Testis (tissue), 3 donors: ENCODE measurements around the gene POLD4. TPM values are rescaled to one million over a fixed set of nuclear protein-coding genes. Genes with fewer than 3 reads are reported as not detected.
A peak's percentile ranks its signal among the peaks of the same experiment; 100 is the strongest.

Experiments used
- DNase-seq: peaks from one replicate; pipeline ENCODE4 v3.0.0-alpha.2; 2019
- H3K27ac ChIP-seq, 2 donors: fragments of 200-600 bp; sonication (generic); one replicate each; pipeline ENCODE4 v1.5.1; 2019
- H3K27me3 ChIP-seq: fragments of 200-600 bp; sonication (generic); one replicate; pipeline ENCODE4 v1.5.1; 2019
- H3K36me3 ChIP-seq: fragments of 200-600 bp; sonication (generic); one replicate; pipeline ENCODE4 v1.5.1; 2017; ENCODE audit warnings: low read depth; ENCODE audit errors: missing control alignments
- H3K4me1 ChIP-seq: fragments of 200-600 bp; sonication (generic); one replicate; pipeline ENCODE4 v1.5.1; 2019
- H3K4me3 ChIP-seq, 2 donors: fragments of 200-600 bp; sonication (generic); one replicate each; pipeline ENCODE4 v1.5.1; 2017 to 2019
- H3K9me3 ChIP-seq: fragments of 200-600 bp; sonication (generic); one replicate; pipeline ENCODE4 v1.5.1; 2017
- CTCF ChIP-seq, 3 experiments: fragments of 450-650 bp in 2 of 3; fragments of 200-600 bp in 1 of 3; sonication (generic) in 1 of 3; IDR thresholded peaks; one replicate each; pipeline ENCODE4 v1.5.1; 2016 to 2019; ENCODE audit warnings: antibody characterized with exemption in 3 of 3, mild to moderate bottlenecking in 2 of 3, moderate library complexity in 1 of 3
- POLR2A ChIP-seq: fragments of 450-650 bp; IDR thresholded peaks from one replicate; pipeline ENCODE4 v1.6.1; 2017; ENCODE audit warnings: antibody characterized with exemption, mild to moderate bottlenecking, moderate library complexity
- WGBS, 2 donors: methylation state at CpG; one replicate each; pipeline ENCODE4 v1.1.5; 2018; 5-methylcytosine and 5-hydroxymethylcytosine counted together
- intact Hi-C: fragments of 100-400 bp; cut with DNase I; formaldehyde crosslinking; loops from one replicate; pipeline ENCODE4 v1.15.1; 2023; ENCODE audit warnings: low total_unique reads
- polyA plus RNA-seq: library from polyadenylated mRNA; stranded (reverse); fragments of 350-450 nt; fragmentation: Illumina TruSeq; extraction: RNeasy Lipid Tissue Mini Kit (QIAGEN cat#74804); gene quantifications from one replicate; pipeline ENCODE4 v1.2.3, GENCODE V29; 2014; ENCODE audit warnings: low read depth, low replicate concordance; ENCODE audit not compliant: insufficient read depth
- total RNA-seq, 2 donors: library from RNA; depleted of rRNA; stranded (reverse); fragments of >200 nt; gene quantifications; one replicate each; pipeline ENCODE4 v1.2.3, GENCODE V29; 2016

POLD4 gene
- total and polyA plus RNA-seq, 3 donors from 2014 or later: 53.8 to 59.1 (median 54.6) TPM

- Histone ChIP-seq H3K27me3 (no peaks in the 10 kb centered on the region), H3K36me3 (no peaks in the 10 kb centered on the region), H3K4me1 (peaks cover 9% of the 10 kb centered on the region), H3K27ac (no peak overlapping the region), H3K4me3 (no peak overlapping the region), H3K9me3 (no peaks in the 10 kb centered on the region)
- intact Hi-C loops: no loop called here
- peak; percentile 11 for DNase-seq
- 95 to 96% methylated on average over 6 to 11 of the region's 11 CpGs for WGBS, 2 donors
- no peak for TF ChIP-seq CTCF (IDR thresholded peaks at IDR 0.05)
- TF ChIP-seq POLR2A: no peak
Observed at GRCh38 chr11:67309166-67309565, 44.2 kb downstream of the POLD4 start.

- no peak overlapping the region for H3K27ac ChIP-seq
- no peaks in the 10 kb centered on the region for H3K27me3 ChIP-seq
- intact Hi-C loops: no loop called here
- TF ChIP-seq POLR2A (no peak), CTCF (IDR thresholded peaks at IDR 0.05) (no peak)
- WGBS, 2 donors: 93 to 97% methylated on average over 8 to 20 of the region's 20 CpGs
- DNase-seq: peak; percentile 11
- H3K4me3 ChIP-seq: no peak overlapping the region
- H3K9me3 ChIP-seq: no peaks in the 10 kb centered on the region
- H3K4me1 ChIP-seq: peaks cover 17% of the 10 kb centered on the region
- no peaks in the 10 kb centered on the region for H3K36me3 ChIP-seq
Observed at GRCh38 chr11:67308031-67308866, 45.1 kb downstream of the POLD4 start.

- Histone ChIP-seq H3K27me3 (no peaks in the 10 kb centered on the region), H3K27ac (no peak overlapping the region), H3K36me3 (no peaks in the 10 kb centered on the region), H3K9me3 (no peaks in the 10 kb centered on the region), H3K4me3 (no peak overlapping the region), H3K4me1 (peaks cover 22% of the 10 kb centered on the region)
- intact Hi-C loops: no loop called here
- WGBS, 2 donors: 87 to 100% methylated on average over 3 to 12 of the region's 12 CpGs
- DNase-seq: no peak
- TF ChIP-seq POLR2A (no peak), CTCF (IDR thresholded peaks at IDR 0.05) (no peak)
Observed at GRCh38 chr11:67307545-67308001, 45.8 kb downstream of the POLD4 start.

GRCh38 chr11:67306769-67307544, 46.4 kb downstream of the POLD4 start:
- TF ChIP-seq POLR2A: no peak
- TF ChIP-seq CTCF (IDR thresholded peaks at IDR 0.05): no peak
- Histone ChIP-seq H3K4me1 (peaks cover 20% of the 10 kb centered on the region), H3K4me3 (no peak overlapping the region), H3K9me3 (no peaks in the 10 kb centered on the region), H3K27me3 (no peaks in the 10 kb centered on the region), H3K36me3 (no peaks in the 10 kb centered on the region), H3K27ac (no peak overlapping the region)
- intact Hi-C loops: no loop called here
- 89 to 91% methylated on average over 17 to 19 of the region's 19 CpGs for WGBS, 2 donors
- DNase-seq: no peak
